HUDEP-2 (cell line): ENCODE data around the gene CLTCL1.
A peak's percentile ranks its signal among the peaks of the same experiment; 100 is the strongest.
"Not testable (repeated sequence)": the region's sequence is repeated elsewhere in the genome, so short reads cannot be mapped to it uniquely, and the experiment has no call there.

ENCODE experiments used
- DNase-seq, 76 experiments: peaks; one replicate each; lab custom pipeline; 2025; ENCODE audit not compliant: unreplicated experiment in 76 of 76; lab: John Stamatoyannopoulos, UW

Gene CLTCL1

GRCh38 chr22:19291218-19291579, 320 bp downstream of the CLTCL1 start:
- DNase-seq = peak in 19 of 76 experiments; percentile 7 to 40 (median 22)

GRCh38 chr22:19290400-19291217, 910 bp downstream of the CLTCL1 start:
- DNase-seq = peak in 3 of 76 experiments; percentile 1 to 9 (median 9)

GRCh38 chr22:19289475-19290161, 1.9 kb downstream of the CLTCL1 start:
- no peak for DNase-seq

DNA sequence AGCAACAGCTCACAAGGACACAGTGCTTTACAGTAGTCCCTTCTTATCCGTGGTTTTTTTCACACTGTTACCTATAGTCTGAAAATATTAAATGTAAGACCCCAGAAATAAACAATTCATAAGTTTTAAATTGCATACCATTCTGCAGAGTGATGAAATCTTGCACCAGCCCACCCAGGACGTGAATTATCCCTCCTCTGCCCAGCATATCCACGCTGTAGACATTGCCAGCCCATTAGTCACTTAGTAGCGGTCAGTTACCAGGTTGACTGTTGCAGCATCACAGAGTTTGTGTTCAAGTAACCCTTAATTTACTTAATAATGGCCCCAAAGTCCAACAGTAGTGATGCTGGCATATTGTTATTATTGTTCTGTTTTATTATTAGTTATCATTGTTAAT, 3.6 kb downstream of the CLTCL1 start:
- DNase-seq = no peak

DNA sequence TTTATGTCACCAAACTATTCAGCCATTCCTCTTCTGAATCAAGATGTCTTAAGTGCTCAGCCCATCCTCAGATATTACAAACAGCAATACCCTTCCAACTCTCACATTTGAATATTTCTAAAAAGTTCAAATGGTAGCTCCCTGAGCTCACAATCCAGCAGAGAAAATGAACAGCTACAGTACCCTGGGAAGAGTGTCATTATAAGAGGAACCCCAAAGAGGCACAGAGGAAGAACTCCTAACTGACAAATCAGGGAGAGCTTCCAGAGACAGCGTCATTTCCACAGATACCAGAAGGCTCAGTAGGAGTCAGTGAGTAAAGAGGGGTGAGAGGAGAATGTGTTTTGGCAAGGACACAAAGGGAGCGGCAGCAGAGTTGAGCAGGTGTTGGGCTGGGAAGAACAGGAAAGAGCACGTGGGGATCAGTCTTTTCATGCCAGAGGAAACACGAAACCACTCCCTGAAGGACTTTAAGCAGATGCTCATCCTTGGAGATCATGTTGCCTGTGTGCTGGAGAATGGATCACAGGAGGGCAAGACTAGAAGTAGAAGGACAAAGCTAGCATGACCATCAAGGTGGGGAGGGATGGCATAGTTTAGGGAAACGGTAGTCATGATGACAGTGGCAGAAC, 4.3 kb downstream of the CLTCL1 start:
- DNase-seq = no peak

- no peak for DNase-seq
Observed at GRCh38 chr22:19285831-19286230, 5.7 kb downstream of the CLTCL1 start.

GRCh38 chr22:19279143-19279542, 12.4 kb downstream of the CLTCL1 start:
- DNase-seq = not testable (repeated sequence)

GRCh38 chr22:19277785-19278184, 13.7 kb downstream of the CLTCL1 start:
- DNase-seq = no peak

GRCh38 chr22:19275919-19276600, 15.5 kb downstream of the CLTCL1 start:
- peak in 9 of 76 experiments; percentile 5 to 23 (median 12) for DNase-seq

DNA sequence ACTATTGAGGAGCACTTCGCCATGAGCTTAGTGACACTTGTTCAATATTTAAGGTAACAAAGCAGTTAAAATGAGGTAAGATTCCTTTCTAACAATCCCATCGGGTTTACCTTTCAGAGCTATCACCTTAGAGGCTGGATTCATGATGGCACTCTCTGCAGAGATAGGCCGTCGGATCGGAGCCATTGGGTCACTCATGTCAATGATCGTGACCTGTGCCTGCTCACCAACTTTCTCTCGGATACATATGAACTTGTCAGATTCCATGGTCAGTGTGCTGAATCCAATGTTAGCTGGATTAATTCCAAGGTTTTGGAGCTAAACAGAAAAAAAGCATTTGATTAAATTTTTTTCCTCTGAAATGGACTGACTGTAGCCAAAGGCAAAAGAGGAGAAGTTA, 16.0 kb downstream of the CLTCL1 start:
- DNase-seq = no peak

DNA sequence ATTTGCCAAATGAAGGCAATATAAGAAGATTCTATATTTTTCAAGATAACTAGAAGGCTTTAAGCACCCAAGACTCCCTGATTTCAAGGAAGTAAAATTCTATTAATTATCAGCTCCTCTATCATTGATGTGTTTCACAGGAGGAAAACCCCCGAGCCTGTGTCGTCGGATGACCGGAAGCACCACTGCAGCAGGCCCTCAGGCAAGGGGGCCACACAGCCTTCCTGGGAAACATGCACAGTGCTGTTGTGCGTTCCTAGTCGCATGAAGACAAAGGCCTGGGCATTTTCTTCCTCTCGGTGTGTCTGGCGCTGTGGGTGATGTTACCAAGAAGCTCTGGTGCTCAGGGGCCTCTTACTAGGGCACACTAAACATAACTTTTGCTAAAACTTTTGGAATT, 16.4 kb downstream of the CLTCL1 start:
- no peak for DNase-seq

DNA sequence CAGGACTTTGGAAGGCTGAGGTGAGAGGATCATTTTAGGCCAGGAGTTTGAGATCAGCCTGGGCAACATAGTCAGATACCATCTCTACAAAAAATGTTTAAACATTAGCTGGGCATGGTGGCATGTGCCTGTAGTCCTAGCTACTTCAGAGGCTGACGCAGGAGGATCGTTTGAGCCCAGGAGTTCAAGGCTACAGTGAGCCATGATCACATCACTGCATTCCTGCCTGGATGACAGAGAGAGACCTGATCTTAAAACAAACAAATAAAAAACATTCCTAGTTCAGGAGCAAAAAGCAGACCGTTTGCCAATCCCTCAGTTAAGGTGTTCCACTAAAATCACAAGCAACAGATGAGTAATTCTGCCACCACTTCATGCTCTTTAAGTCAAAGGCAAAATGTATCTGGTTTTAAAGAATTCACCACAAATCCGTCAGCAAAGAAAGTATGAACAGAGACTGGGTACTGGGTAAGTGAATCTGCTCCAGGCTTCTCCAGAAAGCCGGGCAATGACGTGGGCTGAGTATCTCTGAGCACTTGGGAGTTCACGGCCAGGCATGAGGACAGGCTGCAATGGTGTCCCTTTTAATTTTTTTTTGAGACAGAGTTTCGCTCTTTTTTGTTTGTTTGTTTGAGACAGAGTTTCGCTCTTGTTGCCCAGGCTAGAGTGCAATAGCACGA, 19.5 kb downstream of the CLTCL1 start:
- DNase-seq = no peak

DNA sequence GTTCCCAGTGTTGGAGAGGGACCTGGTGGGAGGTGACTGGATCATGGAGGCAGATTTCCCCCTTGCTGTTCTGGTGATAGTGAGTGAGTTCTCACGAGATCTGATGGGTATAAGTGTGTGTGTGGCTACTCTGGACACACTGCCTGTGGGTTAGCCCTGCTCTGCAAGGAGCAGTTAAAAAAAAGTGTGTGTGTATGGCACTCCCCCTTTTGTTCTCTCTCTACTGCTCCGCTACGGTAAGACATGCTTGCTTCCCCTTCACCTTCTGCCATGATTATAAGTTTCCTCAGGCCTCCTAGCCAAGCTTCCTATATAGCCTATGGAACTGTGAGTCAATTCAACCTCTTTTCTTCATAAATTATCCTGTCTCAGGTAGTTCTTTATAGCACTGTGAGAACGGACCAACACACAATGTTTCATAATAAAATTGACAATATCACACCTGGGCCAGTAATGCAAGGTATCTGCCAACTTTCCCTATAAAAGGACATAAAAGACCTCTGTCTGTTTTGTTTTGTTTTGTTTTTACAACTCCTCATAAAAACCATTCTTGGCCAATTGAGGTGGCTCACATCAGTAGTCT, 20.2 kb downstream of the CLTCL1 start:
- DNase-seq = no peak

- no peak for DNase-seq
Observed at GRCh38 chr22:19270873-19271272, 20.6 kb downstream of the CLTCL1 start.

DNA sequence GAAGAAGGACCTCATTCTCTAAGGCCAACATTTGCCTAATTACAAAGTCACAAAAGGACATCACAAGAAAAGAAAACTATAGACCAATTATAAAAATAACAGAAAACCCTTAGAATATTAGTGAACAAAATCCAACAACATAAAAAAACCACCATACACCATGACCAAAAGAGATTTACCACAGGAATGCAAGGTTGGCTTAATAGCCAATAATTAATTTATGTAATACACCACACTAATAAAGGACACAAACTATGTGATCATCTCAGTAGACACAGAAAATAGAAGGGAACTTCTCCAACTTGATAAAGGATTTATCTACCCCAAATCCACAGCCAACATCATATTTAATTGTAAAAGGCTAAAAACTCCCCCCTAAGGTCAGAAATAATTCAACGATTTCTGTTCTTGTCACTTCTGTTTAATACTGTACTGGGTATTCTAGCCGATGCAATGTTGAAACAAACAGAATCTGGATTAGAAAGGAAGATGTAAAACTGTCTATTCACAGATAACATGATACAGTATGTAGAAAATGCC, 24.9 kb downstream of the CLTCL1 start:
- no peak for DNase-seq

DNA sequence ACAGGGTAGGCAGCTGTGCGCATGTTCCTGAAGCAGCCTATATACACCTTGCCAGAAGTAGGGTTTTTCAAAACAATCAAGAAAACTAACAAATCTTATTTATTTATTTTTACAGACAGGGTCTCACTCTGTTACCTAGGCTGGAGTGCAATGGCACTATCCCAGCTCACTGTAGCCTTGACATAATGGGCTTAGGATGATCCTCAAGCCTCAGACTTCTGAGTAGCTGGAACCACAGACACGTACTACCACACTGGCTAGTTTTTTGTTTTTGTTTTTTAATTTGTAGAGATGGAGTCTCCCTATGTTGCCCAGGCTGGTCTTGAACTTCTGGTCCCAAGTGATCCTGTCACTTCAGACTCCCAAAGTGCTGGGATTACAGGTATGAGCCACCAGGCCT, 25.7 kb downstream of the CLTCL1 start:
- no peak for DNase-seq

- DNase-seq = no peak
Observed at GRCh38 chr22:19260804-19261203, 30.7 kb downstream of the CLTCL1 start.

- DNase-seq = no peak
Observed at GRCh38 chr22:19260194-19260593, 31.3 kb downstream of the CLTCL1 start.

DNA sequence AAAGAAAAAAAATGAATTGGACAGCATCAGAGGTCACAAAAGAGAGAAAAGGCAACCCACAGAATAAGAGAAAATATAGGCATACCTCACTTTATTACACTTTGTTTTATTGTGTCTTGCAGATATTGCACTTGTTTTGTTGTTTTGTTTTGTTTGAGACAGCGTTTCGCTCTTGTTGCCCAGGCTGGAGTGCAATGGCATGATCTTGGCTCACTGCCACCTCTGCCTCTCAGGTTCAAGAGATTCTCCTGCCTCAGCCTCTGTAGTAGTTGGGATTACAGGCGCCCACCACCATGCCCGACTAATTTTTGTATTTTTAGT, 32.6 kb downstream of the CLTCL1 start:
- not testable (repeated sequence) for DNase-seq

DNA sequence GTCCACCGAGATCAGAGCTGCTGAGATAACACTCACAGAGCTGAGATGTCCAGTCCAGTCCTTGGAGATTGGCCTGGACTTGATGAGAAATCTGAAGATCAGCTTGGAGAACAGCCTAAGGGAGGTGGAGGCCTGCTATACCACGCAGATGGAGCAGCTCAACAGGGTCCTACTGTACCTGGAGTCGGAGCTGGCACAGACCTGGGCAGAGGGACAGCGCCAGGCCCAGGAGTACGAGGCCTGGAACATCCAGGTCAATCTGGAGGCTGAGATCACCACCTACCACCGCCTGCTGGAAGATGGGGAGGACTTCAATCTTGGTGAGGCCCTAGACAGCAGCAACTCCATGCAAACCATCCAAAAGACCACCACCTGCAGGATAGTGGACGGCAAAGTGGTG, 33.1 kb downstream of the CLTCL1 start:
- DNase-seq = no peak
